Measurements from ENCODE around the gene FOCAD.

DNA sequence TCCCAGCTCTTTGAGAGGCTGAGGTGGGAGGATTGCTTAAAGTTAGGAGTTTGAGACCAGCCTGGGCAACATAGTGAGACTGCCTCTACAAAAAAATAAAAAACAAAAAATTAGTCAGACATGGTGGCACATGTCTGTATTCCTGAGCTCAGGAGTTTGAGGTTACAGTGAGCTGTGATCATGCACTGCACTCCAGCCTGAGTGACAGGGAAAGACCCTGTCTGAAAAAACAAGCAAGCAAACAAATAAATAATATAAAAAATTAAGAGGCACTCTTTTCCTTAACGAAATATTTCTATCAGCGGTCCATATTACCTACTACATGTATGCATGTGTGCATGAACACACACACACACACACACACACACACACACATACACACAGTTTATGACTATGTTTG, 20.9 kb upstream of the FOCAD start:
- TF ChIP-seq, protein P1, sequence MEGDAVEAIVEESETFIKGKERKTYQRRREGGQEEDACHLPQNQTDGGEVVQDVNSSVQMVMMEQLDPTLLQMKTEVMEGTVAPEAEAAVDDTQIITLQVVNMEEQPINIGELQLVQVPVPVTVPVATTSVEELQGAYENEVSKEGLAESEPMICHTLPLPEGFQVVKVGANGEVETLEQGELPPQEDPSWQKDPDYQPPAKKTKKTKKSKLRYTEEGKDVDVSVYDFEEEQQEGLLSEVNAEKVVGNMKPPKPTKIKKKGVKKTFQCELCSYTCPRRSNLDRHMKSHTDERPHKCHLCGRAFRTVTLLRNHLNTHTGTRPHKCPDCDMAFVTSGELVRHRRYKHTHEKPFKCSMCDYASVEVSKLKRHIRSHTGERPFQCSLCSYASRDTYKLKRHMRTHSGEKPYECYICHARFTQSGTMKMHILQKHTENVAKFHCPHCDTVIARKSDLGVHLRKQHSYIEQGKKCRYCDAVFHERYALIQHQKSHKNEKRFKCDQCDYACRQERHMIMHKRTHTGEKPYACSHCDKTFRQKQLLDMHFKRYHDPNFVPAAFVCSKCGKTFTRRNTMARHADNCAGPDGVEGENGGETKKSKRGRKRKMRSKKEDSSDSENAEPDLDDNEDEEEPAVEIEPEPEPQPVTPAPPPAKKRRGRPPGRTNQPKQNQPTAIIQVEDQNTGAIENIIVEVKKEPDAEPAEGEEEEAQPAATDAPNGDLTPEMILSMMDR (IDR thresholded peaks at IDR 0.05): no peak
- TF ChIP-seq POLR2A (IDR thresholded peaks at IDR 0.05): no peak
- TF ChIP-seq POLR2AphosphoS5 (IDR thresholded peaks at IDR 0.05): no peak
- TF ChIP-seq EP300 (IDR thresholded peaks at IDR 0.05): no peak

Measured in stomach (tissue), 4 donors.